Measurements from ENCODE around the gene ERAL1.
A peak's percentile ranks its signal among the peaks of the same experiment; 100 is the strongest.
"Not testable (repeated sequence)": the region's sequence is repeated elsewhere in the genome, so short reads cannot be mapped to it uniquely, and the experiment has no call there.

Gene ERAL1

DNA sequence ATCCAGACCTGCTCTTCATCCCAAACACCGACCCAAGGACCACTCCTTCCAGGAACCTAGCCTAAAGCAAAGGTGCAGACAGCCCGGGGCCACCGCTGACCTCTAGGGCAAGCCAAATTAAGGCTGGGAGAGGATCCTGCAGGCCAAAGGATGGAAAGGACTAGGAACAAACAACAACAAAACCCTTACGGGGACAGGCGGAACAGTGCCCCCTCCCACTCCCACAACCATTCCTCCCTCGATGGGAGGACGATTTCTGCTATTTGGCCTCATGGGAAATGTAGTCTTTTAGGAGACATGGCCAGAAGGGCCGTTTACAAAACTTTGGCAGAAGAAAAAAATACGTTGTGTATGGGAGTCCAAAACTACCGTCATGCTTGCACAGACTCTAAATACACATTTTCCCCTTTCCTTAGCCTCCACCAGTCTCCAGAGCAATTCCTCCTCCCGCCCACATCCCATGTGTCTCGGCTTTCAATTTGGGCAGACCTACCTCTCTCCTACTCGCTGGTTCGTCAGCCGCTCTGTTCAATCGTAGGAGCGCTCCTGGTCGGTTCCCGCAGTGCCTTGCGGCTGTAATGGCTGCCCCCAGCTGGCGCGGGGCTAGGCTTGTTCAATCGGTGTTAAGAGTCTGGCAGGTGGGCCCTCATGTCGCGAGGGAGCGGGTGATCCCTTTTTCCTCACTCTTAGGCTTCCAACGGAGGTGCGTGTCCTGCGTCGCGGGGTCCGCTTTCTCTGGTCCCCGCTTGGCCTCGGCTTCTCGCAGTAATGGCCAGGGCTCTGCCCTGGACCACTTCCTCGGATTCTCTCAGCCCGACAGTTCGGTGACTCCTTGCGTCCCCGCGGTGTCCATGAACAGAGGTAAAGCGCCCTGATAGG, at the start of gene ERAL1:
TSS of gene ERAL1 (plus strand) at position 560 of the 879 bp plus-strand sequence. CDS start at position 579, 19 bp downstream.
- DNase-seq (ENCODE audit: low read depth): peak; percentile 79

DNA sequence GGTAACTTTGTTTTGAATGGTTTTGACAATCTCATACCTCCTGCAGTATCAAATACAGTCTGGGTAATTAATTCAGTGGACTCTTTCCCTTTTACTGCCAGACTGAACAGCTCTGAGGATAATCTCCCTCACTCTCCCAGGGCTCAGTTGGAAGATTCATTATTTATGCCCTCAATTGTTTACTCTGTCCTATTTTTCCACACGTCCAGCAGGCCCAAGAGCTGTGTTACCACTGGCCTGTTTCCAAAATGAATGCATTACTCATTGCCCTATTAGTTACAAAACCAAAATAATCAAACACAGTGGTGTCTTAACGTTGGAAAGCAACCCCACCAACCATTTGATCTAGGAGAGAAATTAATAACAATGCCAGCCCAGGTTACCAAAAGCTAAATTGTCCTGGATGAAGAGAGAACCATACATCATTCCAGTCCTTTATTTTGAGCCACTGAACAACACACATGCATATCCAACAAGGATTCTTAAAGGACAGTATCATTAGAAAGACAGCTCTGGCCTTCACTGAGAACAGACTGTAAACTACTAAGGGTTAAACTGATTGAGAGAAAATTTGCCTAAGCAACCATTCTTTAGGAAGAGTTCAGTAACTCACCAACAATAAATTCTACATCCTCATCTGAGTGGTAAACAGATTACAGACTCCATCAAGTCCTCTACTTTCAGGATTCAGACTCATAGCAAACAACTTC, 46.7 kb upstream of the ERAL1 start:
- no peak for DNase-seq (ENCODE audit: low read depth)

DNA sequence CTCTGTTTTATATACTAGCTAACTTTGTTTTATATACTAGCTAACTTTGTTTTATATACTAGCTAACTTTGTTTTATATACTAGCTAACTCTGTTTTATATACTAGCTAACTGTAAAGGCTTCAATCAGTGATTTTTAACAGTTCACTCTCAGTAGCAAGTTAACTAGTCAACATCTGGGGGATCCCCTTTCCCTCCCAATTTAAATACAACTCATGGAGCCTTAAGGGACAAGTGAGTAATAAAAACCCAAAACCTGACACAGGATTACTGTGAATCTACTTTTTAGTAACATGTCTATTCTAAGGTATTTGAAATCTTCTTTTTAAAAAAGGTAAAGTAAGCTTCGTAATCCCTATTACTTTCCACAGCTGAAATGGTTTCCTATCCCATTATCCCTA, 44.4 kb upstream of the ERAL1 start:
- no peak for DNase-seq (ENCODE audit: low read depth)

DNA sequence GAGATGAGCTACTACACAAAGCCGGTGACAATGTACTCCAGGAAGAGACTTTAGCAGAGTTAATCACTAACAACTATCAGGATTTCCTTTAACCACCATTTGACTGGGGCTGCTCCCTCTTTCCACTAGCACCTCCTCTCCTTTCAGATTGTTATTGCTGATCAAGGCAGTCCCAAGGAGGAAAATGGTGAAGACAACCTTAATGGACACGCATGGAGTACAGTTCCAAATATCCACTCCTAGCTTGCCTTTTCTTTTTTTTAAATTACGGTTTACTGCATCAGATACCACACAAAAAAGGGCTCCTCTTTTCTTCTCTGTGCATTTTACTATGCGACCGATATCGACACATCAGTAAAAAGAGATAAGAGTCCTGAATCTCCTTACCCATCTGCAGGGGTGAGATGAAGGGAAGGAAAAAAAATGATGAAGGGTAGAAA, 43.1 kb upstream of the ERAL1 start:
- DNase-seq (ENCODE audit: low read depth): no peak

DNA sequence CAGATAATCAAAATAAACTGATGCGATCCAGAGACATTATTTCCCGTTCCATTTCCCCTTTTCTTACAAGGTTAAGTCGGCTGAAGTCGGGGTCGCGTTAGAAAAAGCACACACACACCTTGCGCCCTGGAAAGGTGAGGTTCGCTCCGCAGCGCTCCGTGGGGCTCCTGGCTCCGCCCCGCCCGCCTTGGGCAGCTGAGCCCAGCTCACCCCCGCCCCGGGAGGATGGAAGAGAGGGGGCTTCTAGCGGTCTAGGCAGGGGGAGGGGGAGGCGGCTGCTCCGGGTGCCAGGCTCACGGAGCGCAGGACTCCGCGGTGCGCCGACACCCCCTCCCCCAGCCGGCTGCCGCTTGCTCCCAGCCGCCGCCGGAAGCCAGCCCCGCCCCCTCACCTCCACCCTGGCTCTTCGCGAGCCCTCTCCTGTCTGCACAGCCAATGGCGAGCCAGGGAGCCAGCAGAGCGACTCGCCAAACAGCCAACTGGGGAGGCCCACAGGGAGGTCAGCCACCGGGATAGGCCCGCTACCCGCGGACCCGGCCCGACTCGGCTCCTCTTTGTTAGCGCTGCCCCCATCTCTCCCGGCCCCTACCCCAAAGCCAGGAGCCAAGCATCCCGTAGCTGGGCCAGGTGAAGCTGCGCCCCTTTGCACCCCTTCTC, 42.6 kb upstream of the ERAL1 start:
- peak; percentile 93 for DNase-seq (ENCODE audit: low read depth)

DNA sequence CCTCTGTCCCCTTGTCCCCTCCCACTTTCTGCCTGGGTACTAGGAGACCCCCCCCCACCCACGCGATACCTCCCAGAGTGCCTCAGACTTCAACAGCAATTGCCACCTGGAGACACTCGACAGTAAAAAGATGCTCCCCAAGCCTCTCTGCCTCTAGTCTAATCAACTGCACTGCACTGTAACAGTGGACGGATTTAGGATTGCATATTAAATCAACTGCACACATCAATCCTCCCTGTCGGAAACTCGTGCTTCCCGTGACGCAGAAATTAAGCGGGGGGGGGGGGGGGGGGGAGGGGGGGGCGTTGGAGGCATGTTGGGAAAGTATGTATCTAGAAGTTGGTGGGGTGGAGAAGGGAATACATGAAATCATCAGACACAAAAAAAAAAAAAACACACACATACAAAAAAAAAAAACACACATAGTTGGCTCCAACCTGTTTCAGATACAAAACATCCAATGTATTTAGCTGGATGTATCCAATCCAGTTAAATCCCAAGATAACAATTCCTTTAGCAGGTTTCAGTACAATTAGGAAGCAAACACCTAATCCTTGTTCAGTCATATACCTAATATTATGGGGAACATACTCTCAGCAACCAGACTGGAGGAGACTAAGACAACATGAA, 42.0 kb upstream of the ERAL1 start:
- DNase-seq (ENCODE audit: low read depth): no peak

DNA sequence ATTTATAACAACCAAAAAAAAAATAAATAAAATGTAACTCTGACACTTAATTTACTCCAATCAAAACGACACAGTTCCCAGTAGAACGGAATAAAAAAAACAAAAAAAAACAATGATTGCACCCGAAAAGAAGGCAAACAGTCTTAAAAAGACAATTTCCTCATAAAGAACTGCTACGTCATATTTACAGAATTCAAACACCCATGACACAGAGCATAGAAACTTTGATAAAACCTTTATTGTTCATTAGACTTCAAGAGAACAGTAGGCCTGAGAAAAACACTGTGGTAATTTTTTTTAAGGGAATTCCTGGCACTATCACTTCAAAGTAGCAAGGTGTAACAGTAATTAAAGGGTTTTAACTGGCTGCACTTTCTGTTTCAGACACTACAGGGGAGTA, 38.3 kb upstream of the ERAL1 start:
- DNase-seq (ENCODE audit: low read depth): no peak

DNA sequence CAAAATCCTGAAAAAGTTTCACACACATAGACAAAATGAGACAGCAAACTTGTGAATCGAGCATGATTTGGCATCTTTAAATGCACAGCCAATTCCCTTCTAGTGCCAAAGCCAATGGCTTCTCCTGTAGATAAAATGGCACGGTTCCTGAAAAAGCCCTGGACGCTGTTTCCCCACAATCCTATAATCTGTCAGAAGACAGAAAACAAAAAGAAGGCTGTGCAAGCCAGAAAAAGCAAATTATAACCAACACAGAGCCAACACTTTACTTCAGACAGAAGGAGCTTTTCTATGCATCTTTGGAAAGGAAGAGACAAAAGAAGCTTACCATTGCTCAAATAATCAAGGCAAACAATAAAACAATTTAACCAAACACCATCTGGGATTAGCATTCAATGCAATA, 36.0 kb upstream of the ERAL1 start:
- DNase-seq (ENCODE audit: low read depth): no peak

DNA sequence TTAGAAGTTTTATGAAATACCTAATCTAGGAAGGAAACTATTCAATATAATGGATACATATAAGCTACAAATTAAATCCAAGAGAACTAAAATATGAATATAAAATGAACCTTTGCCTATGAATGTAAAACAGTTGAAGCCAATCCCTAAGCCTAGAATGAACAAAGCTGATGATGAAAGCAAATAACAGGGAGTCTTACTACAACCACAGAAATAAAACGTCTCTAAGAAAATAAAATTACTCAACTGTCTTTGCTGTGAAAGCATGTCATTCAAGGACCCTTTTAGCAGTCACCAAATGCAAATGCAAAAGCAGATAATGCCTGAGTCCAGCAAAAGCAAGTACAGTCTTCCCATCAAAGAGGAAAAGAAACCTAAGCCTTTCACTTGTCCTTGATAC, 35.2 kb upstream of the ERAL1 start:
- DNase-seq (ENCODE audit: low read depth): no peak

DNA sequence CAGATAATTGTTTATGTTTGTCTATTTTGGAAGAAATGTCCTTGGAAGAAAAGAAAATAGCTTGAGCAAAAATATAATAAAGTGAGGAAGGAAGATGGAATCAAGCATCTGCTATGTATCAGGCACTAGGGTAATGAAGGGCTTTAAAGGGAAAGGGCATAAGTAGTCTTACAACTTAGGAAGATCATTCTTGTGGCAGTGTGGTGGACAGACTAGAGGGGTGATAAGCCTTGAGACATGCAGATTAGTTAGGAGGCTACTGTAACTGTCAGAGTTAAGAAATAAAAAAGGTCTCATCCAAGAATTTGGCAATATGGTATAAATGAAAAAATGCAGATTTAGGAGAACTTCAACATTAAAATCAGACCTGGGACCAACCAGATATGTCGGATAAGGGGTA, 27.1 kb upstream of the ERAL1 start:
- DNase-seq (ENCODE audit: low read depth): no peak

DNA sequence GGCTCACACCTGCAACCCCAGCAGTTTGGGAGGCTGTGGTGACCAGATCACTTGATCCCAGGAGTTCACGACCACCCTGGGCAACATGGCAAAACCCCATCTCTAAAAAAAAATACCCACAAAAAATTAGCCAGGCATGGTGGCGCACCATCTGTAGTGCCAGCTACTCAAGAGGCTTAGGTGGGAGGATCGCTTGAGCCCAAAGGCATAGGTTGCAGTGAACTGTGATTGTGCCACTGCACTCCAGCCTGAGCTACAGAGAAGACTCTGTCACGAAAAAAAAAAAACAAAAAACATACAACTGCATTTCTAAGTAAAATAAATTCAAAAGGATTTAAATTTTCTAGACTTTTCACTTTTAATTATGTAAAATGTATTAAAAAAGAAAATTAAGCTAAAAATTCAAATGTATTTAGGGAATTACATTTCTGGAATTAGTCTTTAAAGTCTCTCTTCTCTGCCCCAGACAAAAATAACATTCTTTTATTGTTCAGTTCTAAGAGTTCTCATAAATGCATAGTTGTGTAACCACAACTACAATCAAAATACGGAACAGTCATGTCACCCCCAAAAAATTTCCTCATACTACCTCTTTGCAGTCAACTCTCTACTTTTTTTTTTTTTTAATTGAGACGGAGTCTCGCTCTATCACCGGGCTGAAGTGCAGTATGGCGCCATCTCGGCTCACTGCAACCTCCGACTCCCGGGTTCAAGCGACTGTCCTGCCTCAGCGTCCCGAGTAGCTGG, 26.3 kb upstream of the ERAL1 start:
- DNase-seq (ENCODE audit: low read depth): no peak

DNA sequence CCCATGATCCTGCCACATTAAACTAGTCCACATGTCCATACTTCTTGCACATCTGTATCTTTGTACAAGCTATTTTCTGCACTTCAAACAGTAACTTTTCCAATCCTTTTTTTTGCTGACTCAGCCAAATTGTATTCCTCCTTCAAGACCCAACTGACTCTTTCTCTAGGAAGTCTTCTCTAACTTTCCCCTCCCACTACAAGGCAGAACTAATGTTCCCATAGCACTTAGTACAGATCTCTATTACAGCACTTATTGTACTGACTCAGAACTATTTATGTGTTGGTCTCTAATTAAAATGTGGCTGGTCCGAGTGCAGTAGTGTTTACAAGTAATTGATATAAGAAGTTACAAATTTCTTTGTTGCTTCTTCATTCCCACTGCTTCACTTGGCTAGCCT, 20.4 kb upstream of the ERAL1 start:
- DNase-seq (ENCODE audit: low read depth): no peak

DNA sequence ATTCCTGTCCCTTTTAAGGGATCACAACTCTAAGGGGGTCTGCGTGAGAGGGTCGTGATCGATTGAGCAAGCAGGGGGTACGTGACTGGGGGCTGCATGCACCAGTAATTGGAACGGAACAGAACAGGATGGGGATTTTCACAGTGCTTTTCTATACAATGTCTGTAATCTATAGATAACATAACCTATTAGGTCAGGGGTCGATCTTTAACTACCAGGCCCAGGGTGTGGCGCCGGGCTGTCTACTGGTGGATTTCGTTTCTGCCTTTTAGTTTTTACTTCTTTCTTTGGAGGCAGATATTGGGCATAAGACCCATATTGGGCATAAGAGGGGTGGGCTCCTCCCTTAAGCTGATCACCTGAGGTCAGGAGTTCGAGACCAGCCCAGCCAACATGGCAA, 18.3 kb upstream of the ERAL1 start:
- not testable (repeated sequence) for DNase-seq (ENCODE audit: low read depth)

DNA sequence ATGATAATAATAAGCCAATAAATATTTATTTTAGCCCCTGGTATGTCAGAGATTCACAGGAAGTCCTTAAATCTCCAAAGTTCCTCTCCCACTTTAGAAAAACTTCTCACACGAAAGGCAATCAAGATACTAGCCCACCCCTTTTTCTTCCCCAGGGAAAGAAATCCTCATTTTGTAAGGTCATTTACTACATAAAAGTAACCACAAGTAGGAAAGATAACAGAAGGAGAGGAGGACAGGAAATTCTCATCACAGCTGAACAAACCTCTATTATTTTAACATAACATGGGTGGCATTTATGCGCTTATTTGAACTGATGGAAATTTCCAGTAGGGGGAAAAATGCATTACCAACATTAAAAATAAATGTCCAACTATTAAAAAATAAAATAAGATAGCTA, 15.6 kb upstream of the ERAL1 start:
- DNase-seq (ENCODE audit: low read depth): no peak

DNA sequence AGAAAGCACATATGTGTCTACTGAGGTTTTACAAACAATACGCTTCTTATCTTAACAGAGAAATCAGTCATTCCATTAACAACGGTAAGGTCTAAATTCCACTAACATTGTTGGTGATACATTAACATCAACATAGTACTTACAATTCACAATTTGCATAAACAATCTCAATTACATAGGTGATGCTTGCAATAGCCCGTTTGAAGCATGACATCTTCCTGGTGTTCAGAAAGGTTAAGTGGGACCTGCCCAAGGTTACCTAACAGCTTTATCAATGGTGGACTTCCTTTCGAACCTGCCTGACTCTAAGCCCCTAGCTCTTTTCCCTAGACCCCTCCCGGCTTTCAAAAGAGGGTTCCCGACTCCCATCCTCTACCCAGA, 12.9 kb upstream of the ERAL1 start:
- DNase-seq (ENCODE audit: low read depth): no peak

DNA sequence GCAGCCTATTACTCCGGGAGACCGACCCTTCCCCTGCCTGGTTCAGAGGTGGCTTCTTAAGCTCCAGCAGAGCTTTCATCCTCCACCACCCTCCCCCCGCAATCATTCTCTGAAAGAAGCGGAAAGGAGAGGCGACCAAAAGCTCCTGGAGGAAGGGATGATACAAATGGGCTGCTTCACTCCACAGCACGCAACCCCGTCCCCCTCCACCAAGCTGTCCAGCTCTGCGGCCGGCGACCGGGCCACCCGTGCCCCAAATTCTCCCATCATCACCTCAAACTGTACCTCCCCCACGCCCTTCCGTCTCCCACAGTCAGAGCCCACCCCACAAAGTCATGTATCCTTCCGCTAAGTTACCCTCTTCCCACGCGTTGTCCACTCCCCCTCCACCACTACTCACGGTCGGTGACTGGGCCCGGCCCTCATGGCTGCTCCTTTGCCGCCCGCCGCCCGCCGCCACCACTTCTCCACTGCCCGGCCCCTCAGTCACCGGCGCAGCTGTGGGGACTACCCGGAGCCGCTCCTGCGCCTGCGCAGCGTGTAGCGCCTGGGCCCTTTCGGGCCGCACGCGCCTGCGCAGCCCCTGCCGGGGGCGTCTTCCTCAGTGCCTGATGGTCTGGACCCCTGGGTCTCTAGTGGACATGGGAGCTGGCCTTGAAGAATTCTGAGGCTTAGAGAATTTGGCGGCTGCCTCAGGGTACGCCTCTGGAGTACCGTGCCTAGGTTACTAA, 12.4 kb upstream of the ERAL1 start, which contains the start of gene FAM222B:
TSS of gene FAM222B (minus strand) at position 509 of the 731 bp plus-strand sequence. CDS start 76,123 bp downstream, outside the sequence.
- peak; percentile 77 for DNase-seq (ENCODE audit: low read depth)

DNA sequence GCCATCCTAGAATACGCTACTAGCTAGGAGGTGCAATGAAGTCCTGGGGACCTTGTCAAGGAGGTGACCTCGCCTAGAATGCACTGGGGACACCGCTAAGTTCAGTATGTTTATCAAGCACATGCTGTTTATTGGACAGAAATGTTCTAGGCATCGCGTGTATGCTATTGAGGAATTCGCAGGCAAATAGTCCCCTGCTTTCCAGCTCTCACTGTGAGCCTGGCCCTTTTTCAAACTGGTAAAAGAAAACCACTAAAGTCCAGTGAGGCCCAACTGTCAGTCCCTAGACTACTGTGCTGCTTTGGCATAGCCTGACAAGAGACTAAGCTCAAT, 11.0 kb upstream of the ERAL1 start:
- no peak for DNase-seq (ENCODE audit: low read depth)

DNA sequence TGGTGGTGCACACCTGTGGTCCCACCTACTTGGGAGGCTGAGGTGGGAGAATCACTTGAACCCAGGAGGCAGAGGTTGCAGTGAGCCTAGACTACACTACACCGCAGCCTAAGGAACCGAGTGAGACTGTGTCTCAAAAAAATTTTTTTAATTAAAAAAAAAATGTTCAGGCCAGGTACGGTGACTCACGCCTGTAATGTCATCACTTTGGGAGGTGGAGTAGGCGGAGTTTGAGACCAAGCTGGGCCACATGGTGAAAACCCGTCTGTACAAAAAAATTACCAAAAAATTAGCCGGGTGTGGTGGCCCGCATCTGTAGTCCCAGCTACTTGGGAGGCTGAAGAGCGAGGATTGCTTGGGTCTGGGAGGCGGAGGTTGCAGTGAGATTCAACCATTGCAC, 8.6 kb upstream of the ERAL1 start:
- DNase-seq (ENCODE audit: low read depth): peak; percentile 27

DNA sequence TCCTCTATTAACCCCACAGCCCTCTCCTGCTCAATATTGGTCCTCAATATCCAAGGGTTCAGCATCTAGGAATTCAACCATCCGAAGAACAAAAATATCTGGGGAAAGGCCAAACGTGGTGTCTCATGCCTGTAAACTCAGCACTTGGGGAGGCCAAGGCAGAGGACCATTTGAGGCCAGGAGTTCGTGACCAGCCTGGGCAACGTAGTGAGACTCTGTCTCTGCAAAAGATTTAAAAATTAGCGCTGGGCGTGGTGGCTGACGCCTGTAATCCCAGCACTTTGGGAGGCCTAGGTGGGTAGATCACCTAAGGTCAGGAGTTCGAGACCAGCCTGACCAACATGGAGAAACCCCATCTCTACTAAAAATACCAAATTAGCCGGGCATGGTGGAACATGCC, 8.1 kb upstream of the ERAL1 start:
- not testable (repeated sequence) for DNase-seq (ENCODE audit: low read depth)

DNA sequence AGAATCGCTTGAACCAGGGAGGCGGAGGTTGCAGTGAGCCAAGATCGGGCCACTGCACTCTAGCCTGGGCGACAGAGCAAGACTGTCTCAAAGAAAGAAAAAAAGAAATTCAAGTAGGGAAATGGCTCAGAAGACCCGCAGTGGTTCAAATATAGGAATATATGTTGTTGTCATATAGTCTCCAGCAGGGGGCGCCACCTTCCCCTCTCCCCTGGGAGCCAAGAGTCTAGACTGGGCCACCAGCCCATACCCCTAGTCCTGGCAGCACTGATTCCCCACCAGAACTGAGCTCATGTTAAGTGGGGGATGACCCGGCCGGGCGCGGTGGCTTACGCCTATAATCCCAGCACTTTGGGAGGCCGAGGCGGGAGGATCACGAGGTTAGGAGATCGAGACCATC, 6.1 kb upstream of the ERAL1 start:
- DNase-seq (ENCODE audit: low read depth): peak; percentile 26

DNA sequence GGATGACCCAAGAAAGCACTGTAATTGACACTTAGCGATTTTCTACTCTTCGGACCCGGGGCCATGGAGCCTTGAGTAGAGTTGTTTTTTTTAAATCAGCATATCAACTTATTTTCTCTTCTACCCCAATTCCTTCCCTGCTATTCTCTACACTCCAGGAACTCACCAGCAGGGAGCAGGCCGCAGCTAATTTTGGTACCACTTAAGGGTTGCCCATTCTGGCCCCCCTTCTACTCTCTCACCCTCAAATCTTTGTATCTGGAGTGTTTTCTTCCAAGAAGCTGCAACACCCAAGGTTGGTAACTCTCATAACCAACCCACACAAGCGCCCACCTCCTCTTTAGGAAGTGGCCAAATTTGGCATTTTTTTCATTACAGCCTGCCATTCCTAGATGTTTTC, 5.5 kb upstream of the ERAL1 start:
- no peak for DNase-seq (ENCODE audit: low read depth)
